Astrocyte (in vitro differentiated cells and primary cell): Measurements from ENCODE around the gene PISD.

Experiments used
- CTCF ChIP-seq: IDR thresholded peaks from 2 replicates; pipeline ENCODE4 v1.5.1; 2011; ENCODE audit warnings: low read depth, mild to moderate bottlenecking, inconsistent platforms, low read length, moderate library complexity; ENCODE audit not compliant: insufficient read depth
- EZH2 ChIP-seq: IDR thresholded peaks from 2 replicates; pipeline ENCODE4 v1.6.1; 2012; ENCODE audit warnings: mild to moderate bottlenecking, low read length, inconsistent platforms; ENCODE audit not compliant: insufficient read depth

GRCh38 chr22:31625257-31625640 lies 36.8 kb downstream of the PISD start:
- no peak for TF ChIP-seq CTCF
- no peak for TF ChIP-seq EZH2
